WTC11 (cell line): ENCODE measurements around the gene MEA1. TPM values are rescaled to one million over a fixed set of nuclear protein-coding genes. Genes with fewer than 3 reads are reported as not detected.

Experiments used
- ATAC-seq: fragments of 200-7000 bp; cut with Tn5 transposase; 2 replicates; pipeline ENCODE4 v1.10.0; 2021; ENCODE audit warnings: mild to moderate bottlenecking, moderate library complexity
- CTCF ChIA-PET: fragments of 300-600 bp; sonication (Branson Sonifier 250); formaldehyde crosslinking; loops from one replicate; lab custom pipeline; 2021; ENCODE audit warnings: antibody characterized with exemption; lab: Charles Lee
- POLR2A ChIA-PET: fragments of 350-600 bp; sonication (Branson Sonifier 250); formaldehyde crosslinking; loops from one replicate; lab custom pipeline; 2021; ENCODE audit warnings: antibody characterized with exemption; lab: Charles Lee
- DNase-seq: peaks from one replicate; pipeline ENCODE4 v3.0.0; 2021; ENCODE audit warnings: low spot score
- H3K27ac Mint-ChIP-seq: 2 replicates; pipeline ENCODE4 v1.8.0; 2021; ENCODE audit warnings: mixed read lengths
- H3K27me3 Mint-ChIP-seq: 2 replicates; pipeline ENCODE4 v1.8.0; 2021; ENCODE audit warnings: low read depth, mild to moderate bottlenecking, moderate library complexity, mixed read lengths
- H3K36me3 Mint-ChIP-seq: 2 replicates; pipeline ENCODE4 v1.8.0; 2021; ENCODE audit warnings: mixed read lengths
- H3K4me1 Mint-ChIP-seq: 2 replicates; pipeline ENCODE4 v1.8.0; 2022; ENCODE audit warnings: mixed read lengths
- H3K4me3 Mint-ChIP-seq: 2 replicates; pipeline ENCODE4 v1.8.0; 2021; ENCODE audit warnings: mild to moderate bottlenecking, moderate library complexity, mixed read lengths
- H3K9me3 Mint-ChIP-seq: 2 replicates; pipeline ENCODE4 v1.8.0; 2021; ENCODE audit warnings: mixed read lengths
- ATF1 ChIP-seq: sonication (generic); formaldehyde crosslinking; IDR thresholded peaks from 2 replicates; pipeline ENCODE4 v1.8.1; 2023; ENCODE audit warnings: mild to moderate bottlenecking, moderate library complexity, missing genetic modification reagents
- CBFB ChIP-seq: sonication (generic); formaldehyde crosslinking; IDR thresholded peaks from 2 replicates; pipeline ENCODE4 v1.8.1; 2022; ENCODE audit warnings: mild to moderate bottlenecking, low read depth, missing genetic modification reagents
- CREM ChIP-seq: sonication (generic); formaldehyde crosslinking; IDR thresholded peaks from 2 replicates; pipeline ENCODE4 v1.8.1; 2022; ENCODE audit warnings: mild to moderate bottlenecking, missing genetic modification reagents, moderate library complexity
- FOXP1 ChIP-seq: sonication (generic); formaldehyde crosslinking; IDR thresholded peaks from 2 replicates; pipeline ENCODE4 v1.8.0; 2022; ENCODE audit warnings: missing genetic modification reagents, mild to moderate bottlenecking, moderate library complexity, borderline replicate concordance
- GABPB1 ChIP-seq: sonication (generic); formaldehyde crosslinking; IDR thresholded peaks from 2 replicates; pipeline ENCODE4 v1.8.1; 2023; ENCODE audit warnings: mild to moderate bottlenecking, missing genetic modification reagents
- GRHL2 ChIP-seq: fragments of 250-450 bp; sonication (Bioruptor Pico); IDR thresholded peaks from 2 replicates; pipeline ENCODE4 v1.8.0; 2022; ENCODE audit warnings: mild to moderate bottlenecking, moderate library complexity; ENCODE audit not compliant: insufficient replicate concordance, severe bottlenecking
- HMGA2 ChIP-seq: fragments of 250-450 bp; sonication (Bioruptor Pico); IDR thresholded peaks from 2 replicates; pipeline ENCODE4 v1.4.0; 2021; ENCODE audit warnings: mild to moderate bottlenecking, moderate library complexity
- JAZF1 ChIP-seq: fragments of 250-450 bp; sonication (Bioruptor Pico); IDR thresholded peaks from 2 replicates; pipeline ENCODE4 v1.9.0; 2021; ENCODE audit warnings: moderate library complexity, mild to moderate bottlenecking, inconsistent platforms
- MXD4 ChIP-seq: fragments of 250-450 bp; sonication (Bioruptor Pico); IDR thresholded peaks from 2 replicates; pipeline ENCODE4 v1.8.0; 2021; ENCODE audit warnings: mild to moderate bottlenecking, moderate library complexity, borderline replicate concordance
- PRRX2 ChIP-seq: fragments of 250-450 bp; sonication (Bioruptor Pico); IDR thresholded peaks from 2 replicates; pipeline ENCODE4 v1.8.0; 2021; ENCODE audit warnings: mild to moderate bottlenecking
- ZNF396 ChIP-seq: fragments of 250-450 bp; sonication (Bioruptor Pico); IDR thresholded peaks from 2 replicates; pipeline ENCODE4 v1.8.0; 2021; ENCODE audit warnings: mild to moderate bottlenecking, moderate library complexity, borderline replicate concordance
- total RNA-seq: library from RNA; stranded (reverse); gene quantifications from 3 replicates; pipeline ENCODE4 v1.2.3, GENCODE V29; 2021
- TF ChIP-seq, protein P1 (sequence below): sonication (generic); formaldehyde crosslinking; IDR thresholded peaks from 2 replicates; pipeline ENCODE4 v1.8.1; 2022; ENCODE audit warnings: mild to moderate bottlenecking, missing genetic modification reagents, moderate library complexity, borderline replicate concordance
- TF ChIP-seq, protein P2 (sequence below): fragments of 250-450 bp; sonication (Bioruptor Pico); IDR thresholded peaks from 2 replicates; pipeline ENCODE4 v1.9.0; 2021; ENCODE audit warnings: mild to moderate bottlenecking
- TF ChIP-seq, protein P3 (sequence below): sonication (generic); formaldehyde crosslinking; IDR thresholded peaks from 2 replicates; pipeline ENCODE4 v1.8.0; 2022; ENCODE audit warnings: missing genetic modification reagents
- TF ChIP-seq, protein P4 (sequence below): sonication (generic); formaldehyde crosslinking; conservative IDR thresholded peaks from 2 replicates; pipeline ENCODE4 v1.8.1; 2022; ENCODE audit warnings: mild to moderate bottlenecking, missing genetic modification reagents
- TF ChIP-seq, protein P5 (sequence below): sonication (generic); formaldehyde crosslinking; IDR thresholded peaks from 2 replicates; pipeline ENCODE4 v1.8.1; 2023; ENCODE audit warnings: mild to moderate bottlenecking, moderate library complexity, missing genetic modification reagents
- TF ChIP-seq, protein P6 (sequence below): fragments of 250-450 bp; sonication (Bioruptor Pico); IDR thresholded peaks from 2 replicates; pipeline ENCODE4 v2.1.2; 2022; ENCODE audit warnings: mild to moderate bottlenecking, moderate library complexity
- TF ChIP-seq, protein P7 (sequence below): sonication (generic); formaldehyde crosslinking; IDR thresholded peaks from 2 replicates; pipeline ENCODE4 v1.8.0; 2023; ENCODE audit warnings: mild to moderate bottlenecking, missing genetic modification reagents
- TF ChIP-seq, protein P8 (sequence below): sonication (generic); formaldehyde crosslinking; IDR thresholded peaks from 2 replicates; pipeline ENCODE4 v1.8.1; 2023; ENCODE audit warnings: mild to moderate bottlenecking, missing genetic modification reagents, moderate library complexity
- TF ChIP-seq, protein P9 (sequence below): sonication (generic); formaldehyde crosslinking; IDR thresholded peaks from 2 replicates; pipeline ENCODE4 v1.8.1; 2023; ENCODE audit warnings: mild to moderate bottlenecking, missing genetic modification reagents, moderate library complexity

The MEA1 gene
- total RNA-seq, 1 experiment from 2014 or later = 85.0 TPM

DNA sequence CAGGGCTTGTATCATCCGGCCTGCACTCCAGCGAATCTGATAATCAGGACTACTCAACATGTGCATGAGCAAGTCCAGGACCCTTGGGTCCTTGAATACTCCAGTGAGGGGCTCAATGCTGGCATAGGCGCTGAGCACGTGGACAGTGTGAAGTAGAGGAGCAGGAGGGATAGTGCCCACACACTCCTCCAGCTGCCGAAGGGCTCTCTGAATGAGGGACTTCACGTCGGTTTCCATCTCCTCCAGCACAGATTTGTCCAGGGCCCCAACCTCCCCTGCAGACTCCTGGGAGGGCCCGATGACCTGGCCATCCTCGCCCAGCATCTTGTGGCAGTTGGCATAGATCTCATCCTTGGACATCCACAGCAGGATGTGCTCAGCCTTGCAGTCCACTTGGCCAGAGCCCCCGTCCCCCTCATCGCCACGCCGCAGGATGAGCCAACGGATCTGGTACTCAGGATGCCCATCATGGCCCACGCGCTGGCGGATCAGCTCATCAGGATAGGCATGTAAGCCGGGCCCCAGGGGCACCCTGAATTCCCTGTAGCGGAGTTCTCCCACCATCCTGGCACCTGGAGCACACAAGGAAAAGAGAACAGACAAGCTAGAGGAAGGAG lies 38.6 kb upstream of the MEA1 start (continued):
- TF ChIP-seq, protein P1, sequence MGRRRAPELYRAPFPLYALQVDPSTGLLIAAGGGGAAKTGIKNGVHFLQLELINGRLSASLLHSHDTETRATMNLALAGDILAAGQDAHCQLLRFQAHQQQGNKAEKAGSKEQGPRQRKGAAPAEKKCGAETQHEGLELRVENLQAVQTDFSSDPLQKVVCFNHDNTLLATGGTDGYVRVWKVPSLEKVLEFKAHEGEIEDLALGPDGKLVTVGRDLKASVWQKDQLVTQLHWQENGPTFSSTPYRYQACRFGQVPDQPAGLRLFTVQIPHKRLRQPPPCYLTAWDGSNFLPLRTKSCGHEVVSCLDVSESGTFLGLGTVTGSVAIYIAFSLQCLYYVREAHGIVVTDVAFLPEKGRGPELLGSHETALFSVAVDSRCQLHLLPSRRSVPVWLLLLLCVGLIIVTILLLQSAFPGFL (CRISPR knock-in tag) = no peak
- TF ChIP-seq JAZF1 (CRISPR knock-in tag) = no peak
- TF ChIP-seq, protein P2, sequence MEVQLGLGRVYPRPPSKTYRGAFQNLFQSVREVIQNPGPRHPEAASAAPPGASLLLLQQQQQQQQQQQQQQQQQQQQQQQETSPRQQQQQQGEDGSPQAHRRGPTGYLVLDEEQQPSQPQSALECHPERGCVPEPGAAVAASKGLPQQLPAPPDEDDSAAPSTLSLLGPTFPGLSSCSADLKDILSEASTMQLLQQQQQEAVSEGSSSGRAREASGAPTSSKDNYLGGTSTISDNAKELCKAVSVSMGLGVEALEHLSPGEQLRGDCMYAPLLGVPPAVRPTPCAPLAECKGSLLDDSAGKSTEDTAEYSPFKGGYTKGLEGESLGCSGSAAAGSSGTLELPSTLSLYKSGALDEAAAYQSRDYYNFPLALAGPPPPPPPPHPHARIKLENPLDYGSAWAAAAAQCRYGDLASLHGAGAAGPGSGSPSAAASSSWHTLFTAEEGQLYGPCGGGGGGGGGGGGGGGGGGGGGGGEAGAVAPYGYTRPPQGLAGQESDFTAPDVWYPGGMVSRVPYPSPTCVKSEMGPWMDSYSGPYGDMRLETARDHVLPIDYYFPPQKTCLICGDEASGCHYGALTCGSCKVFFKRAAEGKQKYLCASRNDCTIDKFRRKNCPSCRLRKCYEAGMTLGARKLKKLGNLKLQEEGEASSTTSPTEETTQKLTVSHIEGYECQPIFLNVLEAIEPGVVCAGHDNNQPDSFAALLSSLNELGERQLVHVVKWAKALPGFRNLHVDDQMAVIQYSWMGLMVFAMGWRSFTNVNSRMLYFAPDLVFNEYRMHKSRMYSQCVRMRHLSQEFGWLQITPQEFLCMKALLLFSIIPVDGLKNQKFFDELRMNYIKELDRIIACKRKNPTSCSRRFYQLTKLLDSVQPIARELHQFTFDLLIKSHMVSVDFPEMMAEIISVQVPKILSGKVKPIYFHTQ (CRISPR knock-in tag) = no peak
- TF ChIP-seq, protein P3, sequence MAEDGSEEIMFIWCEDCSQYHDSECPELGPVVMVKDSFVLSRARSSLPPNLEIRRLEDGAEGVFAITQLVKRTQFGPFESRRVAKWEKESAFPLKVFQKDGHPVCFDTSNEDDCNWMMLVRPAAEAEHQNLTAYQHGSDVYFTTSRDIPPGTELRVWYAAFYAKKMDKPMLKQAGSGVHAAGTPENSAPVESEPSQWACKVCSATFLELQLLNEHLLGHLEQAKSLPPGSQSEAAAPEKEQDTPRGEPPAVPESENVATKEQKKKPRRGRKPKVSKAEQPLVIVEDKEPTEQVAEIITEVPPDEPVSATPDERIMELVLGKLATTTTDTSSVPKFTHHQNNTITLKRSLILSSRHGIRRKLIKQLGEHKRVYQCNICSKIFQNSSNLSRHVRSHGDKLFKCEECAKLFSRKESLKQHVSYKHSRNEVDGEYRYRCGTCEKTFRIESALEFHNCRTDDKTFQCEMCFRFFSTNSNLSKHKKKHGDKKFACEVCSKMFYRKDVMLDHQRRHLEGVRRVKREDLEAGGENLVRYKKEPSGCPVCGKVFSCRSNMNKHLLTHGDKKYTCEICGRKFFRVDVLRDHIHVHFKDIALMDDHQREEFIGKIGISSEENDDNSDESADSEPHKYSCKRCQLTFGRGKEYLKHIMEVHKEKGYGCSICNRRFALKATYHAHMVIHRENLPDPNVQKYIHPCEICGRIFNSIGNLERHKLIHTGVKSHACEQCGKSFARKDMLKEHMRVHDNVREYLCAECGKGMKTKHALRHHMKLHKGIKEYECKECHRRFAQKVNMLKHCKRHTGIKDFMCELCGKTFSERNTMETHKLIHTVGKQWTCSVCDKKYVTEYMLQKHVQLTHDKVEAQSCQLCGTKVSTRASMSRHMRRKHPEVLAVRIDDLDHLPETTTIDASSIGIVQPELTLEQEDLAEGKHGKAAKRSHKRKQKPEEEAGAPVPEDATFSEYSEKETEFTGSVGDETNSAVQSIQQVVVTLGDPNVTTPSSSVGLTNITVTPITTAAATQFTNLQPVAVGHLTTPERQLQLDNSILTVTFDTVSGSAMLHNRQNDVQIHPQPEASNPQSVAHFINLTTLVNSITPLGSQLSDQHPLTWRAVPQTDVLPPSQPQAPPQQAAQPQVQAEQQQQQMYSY (CRISPR knock-in tag) = no peak
- no peak for TF ChIP-seq ATF1 (CRISPR knock-in tag)
- no peak for TF ChIP-seq CBFB (CRISPR knock-in tag)
- no peak for TF ChIP-seq GABPB1 (CRISPR knock-in tag)
- TF ChIP-seq ZNF396 = no peak
- TF ChIP-seq, protein P4, sequence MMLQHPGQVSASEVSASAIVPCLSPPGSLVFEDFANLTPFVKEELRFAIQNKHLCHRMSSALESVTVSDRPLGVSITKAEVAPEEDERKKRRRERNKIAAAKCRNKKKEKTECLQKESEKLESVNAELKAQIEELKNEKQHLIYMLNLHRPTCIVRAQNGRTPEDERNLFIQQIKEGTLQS = no peak
- no peak for TF ChIP-seq HMGA2 (CRISPR knock-in tag)
- no peak for TF ChIP-seq CREM (CRISPR knock-in tag)
- no peak for TF ChIP-seq FOXP1 (CRISPR knock-in tag)
- no peak for TF ChIP-seq PRRX2 (CRISPR knock-in tag)

DNA sequence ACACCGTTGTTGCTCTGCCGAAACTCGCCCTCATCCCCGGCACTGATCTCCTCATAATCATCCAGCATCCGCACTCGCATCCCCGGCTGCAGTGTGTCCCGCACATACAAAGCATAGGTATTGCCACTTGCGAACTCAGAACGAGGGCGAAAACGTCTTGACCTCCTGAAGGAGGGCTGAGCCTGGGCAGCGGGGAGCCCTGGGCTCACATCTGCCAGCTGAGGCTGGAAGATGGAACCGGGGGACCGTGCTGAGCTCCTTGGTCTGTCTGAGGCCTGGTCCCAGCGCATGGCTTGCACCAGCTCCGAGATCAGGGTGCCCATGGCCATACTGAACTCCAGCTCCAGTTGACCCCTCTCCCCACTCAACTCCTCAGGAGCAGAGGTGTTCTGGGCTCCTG lies 37.2 kb upstream of the MEA1 start:
- no peaks in the 10 kb centered on the region for H3K27me3 Mint-ChIP-seq
- peaks cover 22% of the 10 kb centered on the region for H3K4me1 Mint-ChIP-seq
- peaks cover 39% of the 10 kb centered on the region for H3K36me3 Mint-ChIP-seq
- ChIA-PET CTCF (interaction anchor here (0.9 kb wide), 1 partner anchor 93 kb away, joined by 3 read pairs; no protein-coding TSS in a partner anchor), POLR2A (no interaction called here)
- H3K4me3 Mint-ChIP-seq = no peak overlapping the region
- H3K9me3 Mint-ChIP-seq = no peaks in the 10 kb centered on the region
- no peak for DNase-seq
- no peak for ATAC-seq
- H3K27ac Mint-ChIP-seq = no peak overlapping the region
- TF ChIP-seq GRHL2 (CRISPR knock-in tag) = no peak
- TF ChIP-seq, protein P5, sequence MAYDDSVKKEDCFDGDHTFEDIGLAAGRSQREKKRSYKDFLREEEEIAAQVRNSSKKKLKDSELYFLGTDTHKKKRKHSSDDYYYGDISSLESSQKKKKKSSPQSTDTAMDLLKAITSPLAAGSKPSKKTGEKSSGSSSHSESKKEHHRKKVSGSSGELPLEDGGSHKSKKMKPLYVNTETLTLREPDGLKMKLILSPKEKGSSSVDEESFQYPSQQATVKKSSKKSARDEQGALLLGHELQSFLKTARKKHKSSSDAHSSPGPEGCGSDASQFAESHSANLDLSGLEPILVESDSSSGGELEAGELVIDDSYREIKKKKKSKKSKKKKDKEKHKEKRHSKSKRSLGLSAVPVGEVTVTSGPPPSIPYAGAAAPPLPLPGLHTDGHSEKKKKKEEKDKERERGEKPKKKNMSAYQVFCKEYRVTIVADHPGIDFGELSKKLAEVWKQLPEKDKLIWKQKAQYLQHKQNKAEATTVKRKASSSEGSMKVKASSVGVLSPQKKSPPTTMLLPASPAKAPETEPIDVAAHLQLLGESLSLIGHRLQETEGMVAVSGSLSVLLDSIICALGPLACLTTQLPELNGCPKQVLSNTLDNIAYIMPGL (CRISPR knock-in tag) = no peak
- no peak for TF ChIP-seq GABPB1 (CRISPR knock-in tag)
- TF ChIP-seq, protein P6, sequence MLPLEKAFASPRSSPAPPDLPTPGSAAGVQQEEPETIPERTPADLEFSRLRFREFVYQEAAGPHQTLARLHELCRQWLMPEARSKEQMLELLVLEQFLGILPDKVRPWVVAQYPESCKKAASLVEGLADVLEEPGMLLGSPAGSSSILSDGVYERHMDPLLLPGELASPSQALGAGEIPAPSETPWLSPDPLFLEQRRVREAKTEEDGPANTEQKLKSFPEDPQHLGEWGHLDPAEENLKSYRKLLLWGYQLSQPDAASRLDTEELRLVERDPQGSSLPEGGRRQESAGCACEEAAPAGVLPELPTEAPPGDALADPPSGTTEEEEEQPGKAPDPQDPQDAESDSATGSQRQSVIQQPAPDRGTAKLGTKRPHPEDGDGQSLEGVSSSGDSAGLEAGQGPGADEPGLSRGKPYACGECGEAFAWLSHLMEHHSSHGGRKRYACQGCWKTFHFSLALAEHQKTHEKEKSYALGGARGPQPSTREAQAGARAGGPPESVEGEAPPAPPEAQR (CRISPR knock-in tag) = no peak
- TF ChIP-seq, protein P7, sequence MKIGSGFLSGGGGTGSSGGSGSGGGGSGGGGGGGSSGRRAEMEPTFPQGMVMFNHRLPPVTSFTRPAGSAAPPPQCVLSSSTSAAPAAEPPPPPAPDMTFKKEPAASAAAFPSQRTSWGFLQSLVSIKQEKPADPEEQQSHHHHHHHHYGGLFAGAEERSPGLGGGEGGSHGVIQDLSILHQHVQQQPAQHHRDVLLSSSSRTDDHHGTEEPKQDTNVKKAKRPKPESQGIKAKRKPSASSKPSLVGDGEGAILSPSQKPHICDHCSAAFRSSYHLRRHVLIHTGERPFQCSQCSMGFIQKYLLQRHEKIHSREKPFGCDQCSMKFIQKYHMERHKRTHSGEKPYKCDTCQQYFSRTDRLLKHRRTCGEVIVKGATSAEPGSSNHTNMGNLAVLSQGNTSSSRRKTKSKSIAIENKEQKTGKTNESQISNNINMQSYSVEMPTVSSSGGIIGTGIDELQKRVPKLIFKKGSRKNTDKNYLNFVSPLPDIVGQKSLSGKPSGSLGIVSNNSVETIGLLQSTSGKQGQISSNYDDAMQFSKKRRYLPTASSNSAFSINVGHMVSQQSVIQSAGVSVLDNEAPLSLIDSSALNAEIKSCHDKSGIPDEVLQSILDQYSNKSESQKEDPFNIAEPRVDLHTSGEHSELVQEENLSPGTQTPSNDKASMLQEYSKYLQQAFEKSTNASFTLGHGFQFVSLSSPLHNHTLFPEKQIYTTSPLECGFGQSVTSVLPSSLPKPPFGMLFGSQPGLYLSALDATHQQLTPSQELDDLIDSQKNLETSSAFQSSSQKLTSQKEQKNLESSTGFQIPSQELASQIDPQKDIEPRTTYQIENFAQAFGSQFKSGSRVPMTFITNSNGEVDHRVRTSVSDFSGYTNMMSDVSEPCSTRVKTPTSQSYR (CRISPR knock-in tag) = no peak
- TF ChIP-seq, protein P8, sequence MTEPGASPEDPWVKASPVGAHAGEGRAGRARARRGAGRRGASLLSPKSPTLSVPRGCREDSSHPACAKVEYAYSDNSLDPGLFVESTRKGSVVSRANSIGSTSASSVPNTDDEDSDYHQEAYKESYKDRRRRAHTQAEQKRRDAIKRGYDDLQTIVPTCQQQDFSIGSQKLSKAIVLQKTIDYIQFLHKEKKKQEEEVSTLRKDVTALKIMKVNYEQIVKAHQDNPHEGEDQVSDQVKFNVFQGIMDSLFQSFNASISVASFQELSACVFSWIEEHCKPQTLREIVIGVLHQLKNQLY (CRISPR knock-in tag) = no peak
- no peak for TF ChIP-seq MXD4 (CRISPR knock-in tag)
- TF ChIP-seq, protein P9, sequence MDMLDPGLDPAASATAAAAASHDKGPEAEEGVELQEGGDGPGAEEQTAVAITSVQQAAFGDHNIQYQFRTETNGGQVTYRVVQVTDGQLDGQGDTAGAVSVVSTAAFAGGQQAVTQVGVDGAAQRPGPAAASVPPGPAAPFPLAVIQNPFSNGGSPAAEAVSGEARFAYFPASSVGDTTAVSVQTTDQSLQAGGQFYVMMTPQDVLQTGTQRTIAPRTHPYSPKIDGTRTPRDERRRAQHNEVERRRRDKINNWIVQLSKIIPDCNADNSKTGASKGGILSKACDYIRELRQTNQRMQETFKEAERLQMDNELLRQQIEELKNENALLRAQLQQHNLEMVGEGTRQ (CRISPR knock-in tag) = no peak
